Measurements from ENCODE around the gene BBS1. TPM values are rescaled to one million over a fixed set of nuclear protein-coding genes. Genes with fewer than 3 reads are reported as not detected.

The BBS1 gene
- total RNA-seq, 1 donor from 2014 or later = 39.6 TPM

- no peak for DNase-seq (ENCODE audit: low spot score in 2 of 2)
- intact Hi-C loops (cut with DNase I) = no loop called here
These were observed 18.6 kb downstream of the BBS1 start for GRCh38 chr11:66529069-66529468.

GRCh38 chr11:66529655-66530054 lies 19.2 kb downstream of the BBS1 start:
- no peak overlapping the region for H3K27ac ChIP-seq
- no peak for DNase-seq (ENCODE audit: low spot score in 2 of 2)
- no peak overlapping the region for H3K4me3 ChIP-seq
- peaks cover 30 to 40% of the 10 kb centered on the region in 2 donors for H3K36me3 ChIP-seq
- intact Hi-C loops (cut with DNase I) = no loop called here
- no peaks in the 10 kb centered on the region for H3K27me3 ChIP-seq
- TF ChIP-seq CTCF (IDR thresholded peaks at IDR 0.05) = no peak
- H3K9me3 ChIP-seq = no peaks in the 10 kb centered on the region
- H3K4me1 ChIP-seq = no peaks in the 10 kb centered on the region

More at GRCh38 chr11:66529069-66529468, 18.6 kb downstream of the BBS1 start:
- Histone ChIP-seq H3K4me3 (no peak overlapping the region), H3K9me3 (no peaks in the 10 kb centered on the region), H3K27me3 (no peaks in the 10 kb centered on the region), H3K27ac (no peak overlapping the region), H3K4me1 (no peaks in the 10 kb centered on the region), H3K36me3 (peaks cover 30 to 45% of the 10 kb centered on the region in 2 donors)
- TF ChIP-seq CTCF (IDR thresholded peaks at IDR 0.05) = no peak

GRCh38 chr11:66530927-66531709 lies 20.7 kb downstream of the BBS1 start:
- H3K36me3 ChIP-seq = peaks cover 36 to 43% of the 10 kb centered on the region in 2 donors
- no peak overlapping the region for H3K27ac ChIP-seq
- no peak for TF ChIP-seq CTCF (IDR thresholded peaks at IDR 0.05)
- no peaks in the 10 kb centered on the region for H3K4me1 ChIP-seq
- no peak for DNase-seq (ENCODE audit: low spot score in 2 of 2)
- intact Hi-C loops (cut with DNase I) = no loop called here
- H3K9me3 ChIP-seq = no peaks in the 10 kb centered on the region
- H3K4me3 ChIP-seq = no peak overlapping the region
- H3K27me3 ChIP-seq = no peaks in the 10 kb centered on the region

GRCh38 chr11:66531841-66532240 lies 21.4 kb downstream of the BBS1 start:
- intact Hi-C loops (cut with DNase I) = no loop called here
- H3K4me1 ChIP-seq = no peaks in the 10 kb centered on the region
- H3K27me3 ChIP-seq = no peaks in the 10 kb centered on the region
- H3K27ac ChIP-seq = no peak overlapping the region
- DNase-seq (ENCODE audit: low spot score in 2 of 2) = no peak
- H3K9me3 ChIP-seq = no peaks in the 10 kb centered on the region
- no peak overlapping the region for H3K4me3 ChIP-seq
- peaks cover 41 to 43% of the 10 kb centered on the region in 2 donors for H3K36me3 ChIP-seq
- no peak for TF ChIP-seq CTCF (IDR thresholded peaks at IDR 0.05)

GRCh38 chr11:66532784-66533183 lies 22.3 kb downstream of the BBS1 start:
- Histone ChIP-seq H3K27me3 (no peaks in the 10 kb centered on the region), H3K4me1 (no peaks in the 10 kb centered on the region), H3K4me3 (no peak overlapping the region), H3K9me3 (no peaks in the 10 kb centered on the region), H3K36me3 (peaks cover 38 to 42% of the 10 kb centered on the region in 2 donors), H3K27ac (no peak overlapping the region)
- intact Hi-C loops (cut with DNase I) = no loop called here
- DNase-seq (ENCODE audit: low spot score in 2 of 2) = no peak
- no peak for TF ChIP-seq CTCF (IDR thresholded peaks at IDR 0.05)

Measured in ascending aorta (tissue), 2 donors.